K562 (cell line): ENCODE data around the gene NEDD4L. TPM values are rescaled to one million over a fixed set of nuclear protein-coding genes. Genes with fewer than 3 reads are reported as not detected.

Experiments
- ATAC-seq: fragments of 200-7000 bp; cut with Tn5 transposase; 3 replicates; pipeline ENCODE4 v1.9.1; 2020; ENCODE audit warnings: moderate library complexity
- BruUV-seq: library from RNA; stranded (reverse); fragments of 400-500 nt; replicated peaks from 2 replicates; lab custom pipeline; 2021; lab: Mats Ljungman, UMichigan
- CTCF ChIA-PET: fragments of 300-600 bp; formaldehyde crosslinking; extraction: SDS; loops from one replicate; lab custom pipeline; 2021; ENCODE audit warnings: low intra/inter-chr PET ratio; lab: Yijun Ruan, JAX
- POLR2A ChIA-PET: fragments of 300-600, 350-650 bp; sonication (Branson Sonifier 250); formaldehyde crosslinking; extraction: SDS; loops from one replicate; lab custom pipeline; 2021; ENCODE audit warnings: antibody characterized with exemption, inconsistent platforms; lab: Yijun Ruan, JAX
- DNase-seq, 4 experiments: peaks; one replicate each; pipeline versions ENCODE4 v3.0.0 to v3.0.0-alpha.2; 2011 to 2018; ENCODE audit warnings: low spot score in 3 of 4, mixed read lengths in 3 of 4; ENCODE audit errors: extremely low read depth in 1 of 4
- FAIRE-seq: peaks from 2 replicates; lab custom pipeline; 2011; peaks lifted over from hg19 to GRCh38; lab: Jason Lieb, UNC
- H2AFZ ChIP-seq: 2 replicates; pipeline ENCODE4 v1.6.0; 2011; ENCODE audit warnings: low read depth, low read length, control low read depth, inconsistent platforms
- H3K27ac ChIP-seq: fragments of 200-600 bp; 3 replicates; pipeline ENCODE4 v1.8.0; 2011; ENCODE audit warnings: low read depth, mild to moderate bottlenecking, control low read depth, inconsistent platforms, low read length, moderate library complexity, mixed read lengths; ENCODE audit errors: extremely low read depth
- H3K27me3 ChIP-seq, 2 experiments: fragments of 300-600 bp in 1 of 2; 2 replicates in 1 of 2; 3 replicates in 1 of 2; pipeline versions ENCODE4 v1.6.0 to v1.8.0; 2011; ENCODE audit warnings: inconsistent platforms in 2 of 2, low read length in 2 of 2, mild to moderate bottlenecking in 1 of 2, mixed read lengths in 1 of 2, moderate library complexity in 1 of 2; ENCODE audit not compliant: control insufficient read depth in 2 of 2, insufficient read depth in 2 of 2
- H3K36me3 ChIP-seq: fragments of 300-600 bp; 3 replicates; pipeline ENCODE4 v1.8.0; 2011; ENCODE audit warnings: mild to moderate bottlenecking, low read length, inconsistent platforms; ENCODE audit not compliant: control insufficient read depth, insufficient read depth
- H3K4me1 ChIP-seq, 2 experiments: fragments of 200-600 bp in 1 of 2; replicated peaks in 1 of 2; 2 replicates in 1 of 2; 3 replicates in 1 of 2; pipeline versions ENCODE4 v1.5.1 to v1.8.0; 2011; ENCODE audit warnings: inconsistent platforms in 2 of 2, low read length in 2 of 2, mild to moderate bottlenecking in 1 of 2, mixed read lengths in 1 of 2, moderate library complexity in 1 of 2; ENCODE audit not compliant: control insufficient read depth in 2 of 2, insufficient read depth in 2 of 2
- H3K4me2 ChIP-seq: 2 replicates; pipeline ENCODE4 v1.6.1; 2011; ENCODE audit warnings: low read length, control low read depth, inconsistent platforms, mixed read lengths; ENCODE audit not compliant: insufficient read depth
- H3K4me3 ChIP-seq: fragments of 200-600 bp; sonication (generic), shearing (Covaris generic); 2 replicates; pipeline ENCODE4 v1.5.1; 2016; ENCODE audit warnings: control low read depth, inconsistent platforms
- H3K79me2 ChIP-seq: fragments of 200-600 bp; 3 replicates; pipeline ENCODE4 v1.8.0; 2011; ENCODE audit warnings: low read length, inconsistent platforms; ENCODE audit not compliant: control insufficient read depth, insufficient read depth
- H3K9ac ChIP-seq, 2 experiments: 2 replicates each; pipeline versions ENCODE4 v1.6.0 to v1.6.1; 2011; ENCODE audit warnings: low read depth in 2 of 2, low read length in 2 of 2, control low read depth in 1 of 2, inconsistent platforms in 1 of 2, mild to moderate bottlenecking in 1 of 2, mixed read lengths in 1 of 2; ENCODE audit not compliant: insufficient read depth in 1 of 2
- H3K9me1 ChIP-seq: one replicate; pipeline ENCODE4 v1.6.0; 2011; ENCODE audit warnings: inconsistent platforms, mild to moderate bottlenecking, low read length, moderate library complexity; ENCODE audit not compliant: control insufficient read depth, insufficient read depth
- H3K9me3 ChIP-seq: replicated peaks from 2 replicates; pipeline ENCODE4 v1.5.1; 2011; ENCODE audit warnings: low read depth, low read length, inconsistent platforms; ENCODE audit not compliant: control insufficient read depth, insufficient read depth
- H4K20me1 ChIP-seq: replicated peaks from 2 replicates; pipeline ENCODE4 v1.6.1; 2011; ENCODE audit warnings: low read length, inconsistent platforms, mixed read lengths; ENCODE audit not compliant: control insufficient read depth, insufficient read depth
- ELF4 ChIP-seq: fragments of 450-650 bp; formaldehyde crosslinking; IDR thresholded peaks from 2 replicates; pipeline ENCODE4 v1.4.0; 2022; ENCODE audit warnings: missing genetic modification characterization
- ESRRA ChIP-seq: fragments of 450-650 bp; IDR thresholded peaks from 2 replicates; pipeline ENCODE4 v1.6.1; 2014; ENCODE audit warnings: low read depth, mild to moderate bottlenecking, moderate library complexity, borderline replicate concordance
- RBM39 ChIP-seq: fragments of 200-400 bp; formaldehyde crosslinking; optimal IDR thresholded peaks from 2 replicates; pipeline ENCODE3; 2018; ENCODE audit warnings: low read depth, low read length
- ZFPM2 ChIP-seq: fragments of 250-450 bp; sonication (Bioruptor Pico); IDR thresholded peaks from 2 replicates; pipeline ENCODE4 v1.5.1; 2022; ENCODE audit warnings: mild to moderate bottlenecking
- ZNF354B ChIP-seq: fragments of 250-450 bp; sonication (Bioruptor Pico); IDR thresholded peaks from 2 replicates; pipeline ENCODE4 v1.4.0; 2020
- ZNF644 ChIP-seq: fragments of 200-800 bp; sonication (Bioruptor generic); IDR thresholded peaks from 2 replicates; pipeline ENCODE4 v1.6.1; 2016; ENCODE audit warnings: low read depth, missing genetic modification characterization, missing compliant biosample characterization
- ZNF695 ChIP-seq: fragments of 450-650 bp; formaldehyde crosslinking; IDR thresholded peaks from 2 replicates; pipeline ENCODE4 v1.4.0; 2020; ENCODE audit warnings: mild to moderate bottlenecking, moderate library complexity
- ZSCAN29 ChIP-seq: fragments of 450-650 bp; IDR thresholded peaks from 2 replicates; pipeline ENCODE4 v1.6.1; 2017
- WGBS: fragments of 100-300 bp; shearing (Covaris generic); methylation state at CpG from one replicate; pipeline ENCODE4 v1.1.6; 2016; ENCODE audit warnings: low coverage, mixed read lengths; ENCODE audit not compliant: insufficient coverage; ENCODE audit errors: missing lambda C conversion rate; 5-methylcytosine and 5-hydroxymethylcytosine counted together
- in situ Hi-C: fragments of 300-500 bp; cut with MboI; formaldehyde crosslinking; loops from 4 replicates; pipeline ENCODE4 v1.15.0; 2018; ENCODE audit warnings: inconsistent platforms, mixed read lengths
- intact Hi-C: fragments of 100-400 bp; cut with micrococcal nuclease; formaldehyde crosslinking; loops from 2 replicates; pipeline ENCODE4 v1.14.2; 2022
- polyA plus RNA-seq, 8 experiments: library from polyadenylated mRNA; depleted of rRNA in 4 of 8; stranded (reverse) in 5 of 8; unstranded in 3 of 8; fragments of >200 nt; fragmentation: Nextera tagmentation in 2 of 8; fragmentation: Illumina TruSeq in 1 of 8; extraction: Ambion mirVana in 2 of 8; extraction: Trizol in 1 of 8; gene quantifications; 2 replicates each; pipeline versions ENCODE4 v1.2.1 to v1.2.3, GENCODE V29; 2011 to 2014; ENCODE audit warnings: inconsistent platforms in 1 of 8, missing spikeins in 1 of 8
- total RNA-seq, 7 experiments: library from RNA; depleted of rRNA in 6 of 7; stranded (reverse); fragments of >200 nt in 6 of 7; fragmentation: Illumina TruSeq in 2 of 7; extraction: Trizol in 2 of 7; gene quantifications; 2 replicates each; pipeline versions ENCODE4 v1.2.1 to v1.2.3, GENCODE V29; 2011 to 2021; ENCODE audit warnings: low replicate concordance in 1 of 7

The NEDD4L gene
- total and polyA plus RNA-seq, 9 of the 15 experiments (the other 6 are each of a cell fraction or from before 2014, with no cell fraction given), result 8.1 to 33.4 (median 19.9) TPM

DNA sequence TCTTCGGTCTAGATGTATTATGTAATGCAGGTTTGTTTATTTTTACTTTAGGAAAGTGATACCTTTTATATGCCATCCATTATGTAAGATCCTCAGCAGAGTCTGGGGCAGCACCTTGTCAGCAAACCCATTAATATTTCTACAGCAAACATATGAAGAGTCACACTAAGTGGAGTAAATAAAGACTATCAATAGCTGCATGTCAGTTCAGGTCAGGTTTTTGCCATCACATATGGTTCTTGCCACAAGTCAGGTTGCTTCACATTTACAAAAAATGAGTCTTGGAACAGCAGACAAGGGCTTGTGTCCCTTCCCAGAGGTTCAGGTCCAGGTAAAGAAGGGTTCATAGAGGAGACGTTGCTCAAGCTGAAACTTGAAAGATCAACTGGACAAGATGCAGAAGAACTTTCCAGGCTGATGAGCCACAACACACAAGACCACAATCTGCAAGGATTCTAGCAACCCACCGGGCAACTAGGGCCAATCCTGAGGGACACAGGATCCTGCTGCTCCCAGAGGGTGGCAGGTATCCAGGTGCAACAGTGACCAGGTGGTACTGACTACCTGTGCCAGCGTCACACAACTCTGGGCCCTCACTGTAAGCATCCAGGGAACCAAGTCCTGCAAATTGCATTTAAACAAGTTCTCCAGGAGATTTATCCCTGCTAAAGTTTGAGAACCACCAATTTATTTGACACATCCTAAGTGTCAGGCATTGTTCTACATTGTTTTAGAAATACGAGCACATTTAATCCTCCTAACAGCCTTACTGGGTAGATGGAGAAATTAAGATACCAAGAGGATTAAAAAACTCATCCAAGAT, 369.0 kb downstream of the NEDD4L start:
- Histone ChIP-seq H3K9me1 (no peaks in the 10 kb centered on the region), H3K4me2 (no peak overlapping the region), H4K20me1 (no peaks in the 10 kb centered on the region), H3K36me3 (no peaks in the 10 kb centered on the region), H3K79me2 (no peaks in the 10 kb centered on the region), H3K4me3 (no peak overlapping the region), H3K9ac (no peak overlapping the region), H2AFZ (no peak overlapping the region), H3K27me3 (peaks cover 3 to 47% of the 10 kb centered on the region in 2 experiments; a peak in 3 of 5 replicates), H3K4me1 (no peaks in the 10 kb centered on the region), H3K9me3 (no peaks in the 10 kb centered on the region), H3K27ac (no peak overlapping the region)
- in situ Hi-C loops, result no loop called here
- ChIA-PET POLR2A (no interaction called here), CTCF (no interaction called here)
- ATAC-seq (no peak), FAIRE-seq (no peak), DNase-seq (no peak)
- 2% methylated on average over 4 of the region's 5 CpGs for WGBS
- intact Hi-C loops, result no loop called here
- no TSS peak for BruUV-seq
- no peak for TF ChIP-seq ESRRA
- no peak for TF ChIP-seq ZNF354B (CRISPR knock-in tag)
- TF ChIP-seq ELF4, result no peak
- no peak for TF ChIP-seq RBM39
- no peak for TF ChIP-seq ZSCAN29
- no peak for TF ChIP-seq ZNF644
- no peak for TF ChIP-seq ZNF695 (CRISPR knock-in tag)
- no peak for TF ChIP-seq ZFPM2 (CRISPR knock-in tag)
